H1 (cell line): ENCODE results near the gene AGBL4. TPM values are rescaled to one million over a fixed set of nuclear protein-coding genes. Genes with fewer than 3 reads are reported as not detected.

Experiments
- CTCF ChIA-PET: fragments of 300-600 bp; sonication (Branson Sonifier 250); formaldehyde crosslinking; loops from one replicate; lab custom pipeline; 2021; ENCODE audit not compliant: partially characterized antibody; lab: Charles Lee
- POLR2A ChIA-PET: fragments of 300-600 bp; sonication (Branson Sonifier 250); formaldehyde crosslinking; loops from one replicate; lab custom pipeline; 2021; ENCODE audit warnings: inconsistent platforms; ENCODE audit not compliant: partially characterized antibody; lab: Charles Lee
- DNase-seq, 2 experiments: peaks; one replicate each; pipeline versions ENCODE4 v3.0.0 to v3.0.0-alpha.2; 2010 to 2022; ENCODE audit warnings: low spot score in 2 of 2, low read depth in 1 of 2, mixed read lengths in 1 of 2
- FAIRE-seq: peaks from 2 replicates; lab custom pipeline; 2011; peaks lifted over from hg19 to GRCh38; lab: Jason Lieb, UNC
- H2AFZ ChIP-seq: 2 replicates; pipeline ENCODE4 v1.8.1; 2012; ENCODE audit warnings: low read length, inconsistent platforms
- H2AK5ac ChIP-seq: 2 replicates; pipeline ENCODE4 v1.6.1; 2013; ENCODE audit warnings: low read depth, low read length
- H2BK120ac ChIP-seq: replicated peaks from 2 replicates; pipeline ENCODE3; 2013; ENCODE audit warnings: low read depth, low read length, inconsistent platforms
- H2BK12ac ChIP-seq: 2 replicates; pipeline ENCODE4 v1.6.1; 2013; ENCODE audit warnings: low read depth, low read length
- H2BK15ac ChIP-seq: 2 replicates; pipeline ENCODE4 v1.6.1; 2013; ENCODE audit warnings: low read length
- H2BK20ac ChIP-seq: 2 replicates; pipeline ENCODE4 v1.6.1; 2013; ENCODE audit warnings: low read length
- H2BK5ac ChIP-seq: 2 replicates; pipeline ENCODE4 v1.6.1; 2013; ENCODE audit warnings: low read depth, low read length
- H3K14ac ChIP-seq: 2 replicates; pipeline ENCODE4 v1.6.1; 2013; ENCODE audit warnings: inconsistent platforms; ENCODE audit not compliant: insufficient read length
- H3K18ac ChIP-seq: 2 replicates; pipeline ENCODE4 v1.6.1; 2013; ENCODE audit warnings: low read length; ENCODE audit errors: extremely low read depth
- H3K23ac ChIP-seq: 2 replicates; pipeline ENCODE4 v1.6.1; 2013; ENCODE audit warnings: inconsistent platforms; ENCODE audit not compliant: insufficient read length
- H3K23me2 ChIP-seq: 2 replicates; pipeline ENCODE4 v1.6.1; 2013; ENCODE audit warnings: low read depth, low read length
- H3K27ac ChIP-seq: 2 replicates; pipeline ENCODE4 v1.6.1; 2011; ENCODE audit warnings: low read depth, low read length, inconsistent platforms
- H3K27me3 ChIP-seq, 4 experiments: replicated peaks in 1 of 4; 1 replicate in 1 of 4; 2 replicates in 3 of 4; pipeline versions ENCODE4 v1.6.1 to v1.8.1; 2011 to 2013; ENCODE audit warnings: low read length in 3 of 4, mild to moderate bottlenecking in 3 of 4, inconsistent platforms in 2 of 4, mixed read lengths in 2 of 4, moderate library complexity in 1 of 4; ENCODE audit not compliant: control insufficient read depth in 3 of 4, insufficient read depth in 3 of 4; ENCODE audit errors: extremely low read depth in 1 of 4
- H3K36me3 ChIP-seq, 4 experiments: 2 replicates each; pipeline versions ENCODE4 v1.6.1 to v1.8.1; 2011 to 2013; ENCODE audit warnings: mild to moderate bottlenecking in 4 of 4, low read length in 3 of 4, moderate library complexity in 2 of 4, control low read depth in 1 of 4, inconsistent platforms in 1 of 4; ENCODE audit not compliant: insufficient read depth in 4 of 4, control insufficient read depth in 2 of 4
- H3K4ac ChIP-seq: replicated peaks from 2 replicates; pipeline ENCODE3; 2013; ENCODE audit warnings: low read length, low read depth, mixed read lengths, inconsistent platforms; ENCODE audit not compliant: insufficient read length
- H3K4me1 ChIP-seq, 4 experiments: replicated peaks in 1 of 4; 1 replicate in 1 of 4; 2 replicates in 3 of 4; pipeline versions ENCODE4 v1.6.1 to v1.8.1; 2011 to 2013; ENCODE audit warnings: low read length in 3 of 4, inconsistent platforms in 2 of 4, mixed read lengths in 1 of 4; ENCODE audit not compliant: insufficient read depth in 4 of 4, control insufficient read depth in 3 of 4
- H3K4me2 ChIP-seq, 2 experiments: 2 replicates each; pipeline versions ENCODE4 v1.6.1 to v1.8.1; 2011 to 2013; ENCODE audit warnings: low read depth in 2 of 2, low read length in 2 of 2, control low read depth in 1 of 2, inconsistent platforms in 1 of 2, mild to moderate bottlenecking in 1 of 2; ENCODE audit not compliant: insufficient read depth in 1 of 2
- H3K4me3 ChIP-seq, 4 experiments: fragments of 200-600, 300-600 bp in 1 of 4; sonication (generic), shearing (Covaris generic), sonication (Bioruptor Twin) in 1 of 4; 2 replicates each; pipeline versions ENCODE4 v1.5.1 to v1.8.1; 2011 to 2016; ENCODE audit warnings: low read length in 4 of 4, low read depth in 3 of 4, control low read depth in 2 of 4, inconsistent platforms in 2 of 4, mild to moderate bottlenecking in 2 of 4, mixed read lengths in 1 of 4, moderate library complexity in 1 of 4; ENCODE audit not compliant: insufficient read depth in 2 of 4; ENCODE audit errors: extremely low read depth in 1 of 4
- H3K56ac ChIP-seq: replicated peaks from 2 replicates; pipeline ENCODE3; 2013; ENCODE audit warnings: low read depth, mild to moderate bottlenecking, mixed read lengths, low read length, inconsistent platforms; ENCODE audit not compliant: insufficient read length
- H3K79me1 ChIP-seq: 2 replicates; pipeline ENCODE4 v1.6.1; 2013; ENCODE audit warnings: low read depth, low read length, control low read depth
- H3K79me2 ChIP-seq, 2 experiments: 2 replicates each; pipeline versions ENCODE4 v1.6.1 to v1.8.1; 2012 to 2013; ENCODE audit warnings: low read length in 2 of 2, mild to moderate bottlenecking in 2 of 2, inconsistent platforms in 1 of 2; ENCODE audit not compliant: insufficient read depth in 2 of 2, control insufficient read depth in 1 of 2
- H3K9ac ChIP-seq, 4 experiments: replicated peaks in 1 of 4; 1 replicate in 1 of 4; 2 replicates in 3 of 4; pipeline versions ENCODE4 v1.6.1 to v1.8.1; 2011 to 2013; ENCODE audit warnings: low read depth in 3 of 4, low read length in 3 of 4, control low read depth in 2 of 4, mild to moderate bottlenecking in 2 of 4, moderate library complexity in 2 of 4, inconsistent platforms in 1 of 4; ENCODE audit errors: extremely low read depth in 1 of 4
- H3K9me3 ChIP-seq, 2 experiments: 2 replicates each; pipeline versions ENCODE4 v1.6.1 to v1.8.1; 2012 to 2013; ENCODE audit warnings: mild to moderate bottlenecking in 2 of 2, moderate library complexity in 2 of 2, control low read depth in 1 of 2, inconsistent platforms in 1 of 2, low read depth in 1 of 2, low read length in 1 of 2, mixed read lengths in 1 of 2; ENCODE audit not compliant: insufficient read depth in 2 of 2
- H4K20me1 ChIP-seq, 2 experiments: replicated peaks in 1 of 2; 2 replicates each; pipeline versions ENCODE3 to v1.8.1; 2011 to 2013; ENCODE audit warnings: inconsistent platforms in 2 of 2, low read length in 2 of 2, mild to moderate bottlenecking in 1 of 2; ENCODE audit not compliant: insufficient read depth in 2 of 2, control insufficient read depth in 1 of 2
- H4K5ac ChIP-seq: 2 replicates; pipeline ENCODE4 v1.6.1; 2013; ENCODE audit warnings: low read length, low read depth, mixed read lengths, inconsistent platforms; ENCODE audit not compliant: insufficient read length
- H4K8ac ChIP-seq: 2 replicates; pipeline ENCODE4 v1.8.0; 2013; ENCODE audit warnings: mild to moderate bottlenecking, moderate library complexity, low read length, inconsistent platforms; ENCODE audit not compliant: insufficient read depth; ENCODE audit errors: extremely low read depth
- H4K91ac ChIP-seq: replicated peaks from 2 replicates; pipeline ENCODE3; 2013; ENCODE audit warnings: low read length, mixed read lengths, inconsistent platforms; ENCODE audit not compliant: insufficient read length
- BACH1 ChIP-seq: IDR thresholded peaks from 2 replicates; pipeline ENCODE4 v1.6.1; 2012; ENCODE audit warnings: low read length, improper control_type of control experiment
- CREB1 ChIP-seq: IDR thresholded peaks from 2 replicates; pipeline ENCODE4 v1.6.1; 2012; ENCODE audit warnings: inconsistent platforms
- WGBS, 2 experiments: shearing (Covaris generic) in 1 of 2; methylation state at CpG; one replicate each; pipeline versions ENCODE4 v1.1.6 to v1.1.7; 2013 to 2015; ENCODE audit warnings: low lambda C conversion rate in 2 of 2, mixed read lengths in 2 of 2, inconsistent platforms in 1 of 2, low coverage in 1 of 2, missing lambda C conversion rate in 1 of 2; ENCODE audit not compliant: insufficient replicate concordance in 2 of 2, insufficient coverage in 1 of 2, insufficient read length in 1 of 2; ENCODE audit errors: extremely low coverage in 1 of 2, missing lambda C conversion rate in 1 of 2; 5-methylcytosine and 5-hydroxymethylcytosine counted together
- polyA plus RNA-seq, 7 experiments: library from polyadenylated mRNA; depleted of rRNA in 3 of 7; stranded (reverse) in 5 of 7; unstranded in 2 of 7; fragments of >200 nt in 5 of 7; fragments of 200-250 nt in 2 of 7; gene quantifications; 1 replicate in 5 of 7; 2 replicates in 1 of 7; 4 replicates in 1 of 7; pipeline versions ENCODE4 v1.2.1 to v1.2.3, GENCODE V29; 2011 to 2013; ENCODE audit warnings: missing spikeins in 2 of 7, mixed read lengths in 2 of 7
- total RNA-seq: library from RNA; stranded (reverse); fragmentation: NEBNext Ultra II Directional; extraction: Animal tissue kit (Norgen Biotek cat#: 25700); gene quantifications from 2 replicates; pipeline ENCODE4 v1.2.1, GENCODE V29; 2021

The AGBL4 gene
- total and polyA plus RNA-seq, 2 of the 8 experiments (the other 6 are each of a cell fraction or from before 2014, with no cell fraction given): 0.41 to 0.45 TPM

- whole genome bisulfite sequencing, 2 experiments: 76% methylated on average over 2 of the region's 2 CpGs; no CpG with 5 or more reads in 1 of the 2 experiments
- no peak for FAIRE-seq
- POLR2A ChIA-PET: no interaction called here
These were observed 1045.3 kb downstream of the AGBL4 start for GRCh38 chr1:48978413-48978812.

More at GRCh38 chr1:48978413-48978812, 1045.3 kb downstream of the AGBL4 start:
- Histone ChIP-seq H2AFZ (no peak overlapping the region), H3K9me3 (peaks cover 63 to 68% of the 10 kb centered on the region in 2 experiments), H4K8ac (no peak overlapping the region), H3K4me2 (no peak overlapping the region)
- TF ChIP-seq BACH1: no peak
- TF ChIP-seq CREB1: no peak
- TF ChIP-seq, all 59 proteins: peak for 0
- CTCF ChIA-PET: no interaction called here
- no peaks in the 10 kb centered on the region for H4K20me1 ChIP-seq
- H2BK120ac ChIP-seq: no peak overlapping the region
- no peak overlapping the region for H2AK5ac ChIP-seq
- no peak overlapping the region for H2BK20ac ChIP-seq
- H3K4me1 ChIP-seq: no peaks in the 10 kb centered on the region
- no peak overlapping the region for H3K27ac ChIP-seq
- no peak overlapping the region for H3K18ac ChIP-seq
- DNase-seq: no peak
- H3K36me3 ChIP-seq: no peaks in the 10 kb centered on the region
- no peak overlapping the region for H2BK5ac ChIP-seq
- no peak overlapping the region for H2BK15ac ChIP-seq
- no peaks in the 10 kb centered on the region for H3K23me2 ChIP-seq
- no peak overlapping the region for H3K56ac ChIP-seq
- no peak overlapping the region for H3K23ac ChIP-seq
- H3K14ac ChIP-seq: no peak overlapping the region
- H3K9ac ChIP-seq: no peak overlapping the region
- no peak overlapping the region for H4K5ac ChIP-seq
- no peak overlapping the region for H2BK12ac ChIP-seq
- no peak overlapping the region for H3K4me3 ChIP-seq
- H4K91ac ChIP-seq: no peak overlapping the region
- H3K79me1 ChIP-seq: no peaks in the 10 kb centered on the region
- no peaks in the 10 kb centered on the region for H3K79me2 ChIP-seq
- H3K4ac ChIP-seq: no peak overlapping the region
- no peaks in the 10 kb centered on the region for H3K27me3 ChIP-seq
